HEK293 (cell line): ENCODE results near the gene SLC20A1.

ENCODE experiments used
- CTCF ChIA-PET: fragments of 350-600 bp; formaldehyde crosslinking; extraction: SDS; loops from one replicate; lab custom pipeline; 2021; ENCODE audit warnings: antibody characterized with exemption; lab: Yijun Ruan, JAX
- POLR2A ChIA-PET: fragments of 300-600 bp; formaldehyde crosslinking; extraction: SDS; loops from one replicate; lab custom pipeline; 2020; ENCODE audit warnings: antibody characterized with exemption, inconsistent platforms; lab: Yijun Ruan, JAX
- H3K27ac ChIP-seq: fragments of 200-500 bp; sonication (Bioruptor generic); 2 replicates; pipeline ENCODE4 v1.5.1; 2014; ENCODE audit warnings: low read depth, low read length, control low read depth, inconsistent platforms; ENCODE audit errors: extremely low read depth
- H3K36me3 ChIP-seq, 2 experiments: fragments of 200-500 bp in 1 of 2; sonication (Bioruptor generic) in 1 of 2; 1 replicate in 1 of 2; 2 replicates in 1 of 2; pipeline ENCODE4 v1.5.1; 2014 to 2017; ENCODE audit warnings: inconsistent platforms in 2 of 2, low read length in 2 of 2; ENCODE audit not compliant: control insufficient read depth in 2 of 2, insufficient read depth in 1 of 2
- H3K4me1 ChIP-seq: fragments of 200-500 bp; sonication (Bioruptor generic); 2 replicates; pipeline ENCODE4 v1.5.1; 2014; ENCODE audit warnings: mild to moderate bottlenecking, low read length, inconsistent platforms; ENCODE audit not compliant: control insufficient read depth, insufficient read depth
- H3K4me3 ChIP-seq: 2 replicates; pipeline ENCODE4 v1.5.1; 2011; ENCODE audit warnings: low read depth, mild to moderate bottlenecking, control low read depth, low read length, moderate library complexity
- H3K9me3 ChIP-seq: fragments of 200-500 bp; sonication (Bioruptor generic); 2 replicates; pipeline ENCODE4 v1.5.1; 2014; ENCODE audit warnings: low read depth, low read length, inconsistent platforms; ENCODE audit not compliant: control insufficient read depth, insufficient read depth
- GLIS2 ChIP-seq: fragments of 450-650 bp; formaldehyde crosslinking; IDR thresholded peaks from 2 replicates; pipeline ENCODE4 v1.5.1; 2016; ENCODE audit warnings: missing biosample characterization, missing genetic modification characterization
- IKZF3 ChIP-seq: fragments of 450-650 bp; IDR thresholded peaks from 2 replicates; pipeline ENCODE4 v1.5.0; 2018; ENCODE audit warnings: missing biosample characterization, mild to moderate bottlenecking, missing genetic modification characterization, moderate library complexity
- KLF10 ChIP-seq: fragments of 450-650 bp; IDR thresholded peaks from 2 replicates; pipeline ENCODE4 v1.5.1; 2018; ENCODE audit warnings: missing biosample characterization, mild to moderate bottlenecking, missing genetic modification characterization
- MYNN ChIP-seq: fragments of 450-650 bp; formaldehyde crosslinking; IDR thresholded peaks from 2 replicates; pipeline ENCODE4 v1.5.1; 2016; ENCODE audit warnings: missing biosample characterization, missing genetic modification characterization, borderline replicate concordance
- RBAK ChIP-seq: fragments of 450-650 bp; formaldehyde crosslinking; IDR thresholded peaks from 2 replicates; pipeline ENCODE4 v1.5.1; 2016; ENCODE audit warnings: missing biosample characterization, missing genetic modification characterization
- SCRT2 ChIP-seq: fragments of 450-650 bp; formaldehyde crosslinking; IDR thresholded peaks from 2 replicates; pipeline ENCODE4 v1.5.1; 2016; ENCODE audit warnings: missing biosample characterization, missing genetic modification characterization
- SP7 ChIP-seq: fragments of 450-650 bp; formaldehyde crosslinking; IDR thresholded peaks from 2 replicates; pipeline ENCODE4 v1.5.1; 2016; ENCODE audit warnings: missing biosample characterization, missing genetic modification characterization
- ZBTB21 ChIP-seq: fragments of 450-650 bp; formaldehyde crosslinking; IDR thresholded peaks from 2 replicates; pipeline ENCODE4 v1.5.1; 2017; ENCODE audit warnings: missing biosample characterization, missing genetic modification characterization
- ZNF169 ChIP-seq: fragments of 450-650 bp; formaldehyde crosslinking; IDR thresholded peaks from 2 replicates; pipeline ENCODE4 v1.5.1; 2016; ENCODE audit warnings: missing biosample characterization, missing genetic modification characterization
- ZNF521 ChIP-seq: fragments of 450-650 bp; formaldehyde crosslinking; IDR thresholded peaks from 2 replicates; pipeline ENCODE4 v1.5.1; 2017; ENCODE audit warnings: missing biosample characterization, mild to moderate bottlenecking, missing genetic modification characterization
- ZNF544 ChIP-seq: fragments of 450-650 bp; formaldehyde crosslinking; IDR thresholded peaks from 2 replicates; pipeline ENCODE4 v1.5.0; 2017; ENCODE audit warnings: missing biosample characterization, missing genetic modification characterization
- ZNF610 ChIP-seq: fragments of 450-650 bp; formaldehyde crosslinking; IDR thresholded peaks from 2 replicates; pipeline ENCODE4 v1.5.1; 2016; ENCODE audit warnings: missing biosample characterization, missing genetic modification characterization, borderline replicate concordance
- ZSCAN30 ChIP-seq: fragments of 450-650 bp; IDR thresholded peaks from 2 replicates; pipeline ENCODE4 v1.5.1; 2018; ENCODE audit warnings: missing biosample characterization, mild to moderate bottlenecking, missing genetic modification characterization, moderate library complexity
- TF ChIP-seq, protein P1 (sequence below): fragments of 450-650 bp; formaldehyde crosslinking; IDR thresholded peaks from 2 replicates; pipeline ENCODE4 v1.5.1; 2016; ENCODE audit warnings: missing biosample characterization, missing genetic modification characterization
- TF ChIP-seq, protein P2 (sequence below): fragments of 450-650 bp; formaldehyde crosslinking; IDR thresholded peaks from 2 replicates; pipeline ENCODE4 v1.5.1; 2016; ENCODE audit warnings: missing biosample characterization, missing genetic modification characterization
- TF ChIP-seq, protein P3 (sequence below): fragments of 450-650 bp; formaldehyde crosslinking; IDR thresholded peaks from 2 replicates; pipeline ENCODE4 v1.5.1; 2016; ENCODE audit warnings: missing biosample characterization, missing genetic modification characterization, borderline replicate concordance
- TF ChIP-seq, protein P4 (sequence below): fragments of 450-650 bp; formaldehyde crosslinking; IDR thresholded peaks from 2 replicates; pipeline ENCODE4 v1.5.1; 2016; ENCODE audit warnings: missing biosample characterization, missing genetic modification characterization
- TF ChIP-seq, protein P5 (sequence below): fragments of 450-650 bp; formaldehyde crosslinking; IDR thresholded peaks from 2 replicates; pipeline ENCODE4 v1.5.1; 2016; ENCODE audit warnings: missing biosample characterization, missing genetic modification characterization

The SLC20A1 gene

DNA sequence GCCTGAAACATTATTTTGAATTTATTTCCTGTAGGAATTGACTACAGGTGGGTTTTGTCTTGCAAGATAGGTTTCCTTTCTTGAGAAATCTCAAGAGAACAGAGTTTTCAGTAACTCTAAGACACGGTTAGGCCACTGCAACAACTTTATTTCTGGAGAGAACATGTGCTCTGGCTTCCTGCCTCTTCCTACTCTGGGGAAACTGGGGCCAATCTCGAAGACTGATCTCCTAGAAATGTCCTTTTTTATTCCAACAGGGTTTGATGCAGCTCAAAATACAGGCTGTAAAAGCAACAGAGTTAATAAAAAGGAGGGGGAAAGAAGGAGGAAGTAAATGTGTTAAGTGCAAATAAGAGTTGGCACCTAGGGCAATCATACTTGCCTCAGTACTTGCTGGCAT is 4.0 kb upstream of the SLC20A1 start (continued):
- TF ChIP-seq, protein P1, sequence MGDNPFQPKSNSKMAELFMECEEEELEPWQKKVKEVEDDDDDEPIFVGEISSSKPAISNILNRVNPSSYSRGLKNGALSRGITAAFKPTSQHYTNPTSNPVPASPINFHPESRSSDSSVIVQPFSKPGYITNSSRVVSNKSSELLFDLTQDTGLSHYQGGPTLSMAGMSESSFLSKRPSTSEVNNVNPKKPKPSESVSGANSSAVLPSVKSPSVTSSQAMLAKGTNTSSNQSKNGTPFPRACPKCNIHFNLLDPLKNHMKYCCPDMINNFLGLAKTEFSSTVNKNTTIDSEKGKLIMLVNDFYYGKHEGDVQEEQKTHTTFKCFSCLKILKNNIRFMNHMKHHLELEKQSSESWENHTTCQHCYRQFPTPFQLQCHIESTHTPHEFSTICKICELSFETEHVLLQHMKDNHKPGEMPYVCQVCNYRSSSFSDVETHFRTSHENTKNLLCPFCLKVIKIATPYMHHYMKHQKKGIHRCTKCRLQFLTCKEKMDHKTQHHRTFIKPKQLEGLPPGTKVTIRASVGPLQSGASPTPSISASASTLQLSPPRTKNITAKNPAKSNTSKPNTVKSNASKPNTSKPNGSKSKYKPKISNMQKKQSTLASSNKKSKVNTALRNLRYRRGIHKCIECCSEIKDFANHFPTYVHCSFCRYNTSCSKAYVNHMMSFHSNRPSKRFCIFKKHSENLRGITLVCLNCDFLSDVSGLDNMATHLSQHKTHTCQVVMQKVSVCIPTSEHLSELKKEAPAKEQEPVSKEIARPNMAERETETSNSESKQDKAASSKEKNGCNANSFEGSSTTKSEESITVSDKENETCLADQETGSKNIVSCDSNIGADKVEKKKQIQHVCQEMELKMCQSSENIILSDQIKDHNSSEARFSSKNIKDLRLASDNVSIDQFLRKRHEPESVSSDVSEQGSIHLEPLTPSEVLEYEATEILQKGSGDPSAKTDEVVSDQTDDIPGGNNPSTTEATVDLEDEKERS (tag by site-specific recombination), result no peak
- TF ChIP-seq, protein P2, sequence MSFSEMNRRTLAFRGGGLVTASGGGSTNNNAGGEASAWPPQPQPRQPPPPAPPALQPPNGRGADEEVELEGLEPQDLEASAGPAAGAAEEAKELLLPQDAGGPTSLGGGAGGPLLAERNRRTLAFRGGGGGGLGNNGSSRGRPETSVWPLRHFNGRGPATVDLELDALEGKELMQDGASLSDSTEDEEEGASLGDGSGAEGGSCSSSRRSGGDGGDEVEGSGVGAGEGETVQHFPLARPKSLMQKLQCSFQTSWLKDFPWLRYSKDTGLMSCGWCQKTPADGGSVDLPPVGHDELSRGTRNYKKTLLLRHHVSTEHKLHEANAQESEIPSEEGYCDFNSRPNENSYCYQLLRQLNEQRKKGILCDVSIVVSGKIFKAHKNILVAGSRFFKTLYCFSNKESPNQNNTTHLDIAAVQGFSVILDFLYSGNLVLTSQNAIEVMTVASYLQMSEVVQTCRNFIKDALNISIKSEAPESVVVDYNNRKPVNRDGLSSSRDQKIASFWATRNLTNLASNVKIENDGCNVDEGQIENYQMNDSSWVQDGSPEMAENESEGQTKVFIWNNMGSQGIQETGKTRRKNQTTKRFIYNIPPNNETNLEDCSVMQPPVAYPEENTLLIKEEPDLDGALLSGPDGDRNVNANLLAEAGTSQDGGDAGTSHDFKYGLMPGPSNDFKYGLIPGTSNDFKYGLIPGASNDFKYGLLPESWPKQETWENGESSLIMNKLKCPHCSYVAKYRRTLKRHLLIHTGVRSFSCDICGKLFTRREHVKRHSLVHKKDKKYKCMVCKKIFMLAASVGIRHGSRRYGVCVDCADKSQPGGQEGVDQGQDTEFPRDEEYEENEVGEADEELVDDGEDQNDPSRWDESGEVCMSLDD (tag by site-specific recombination), result no peak
- TF ChIP-seq ZNF521 (tag by site-specific recombination) (no peak), ZNF610 (tag by site-specific recombination) (no peak), IKZF3 (tag by site-specific recombination) (no peak), RBAK (tag by site-specific recombination) (no peak), SP7 (no peak), ZNF544 (tag by site-specific recombination) (no peak), ZSCAN30 (tag by site-specific recombination) (no peak)

DNA sequence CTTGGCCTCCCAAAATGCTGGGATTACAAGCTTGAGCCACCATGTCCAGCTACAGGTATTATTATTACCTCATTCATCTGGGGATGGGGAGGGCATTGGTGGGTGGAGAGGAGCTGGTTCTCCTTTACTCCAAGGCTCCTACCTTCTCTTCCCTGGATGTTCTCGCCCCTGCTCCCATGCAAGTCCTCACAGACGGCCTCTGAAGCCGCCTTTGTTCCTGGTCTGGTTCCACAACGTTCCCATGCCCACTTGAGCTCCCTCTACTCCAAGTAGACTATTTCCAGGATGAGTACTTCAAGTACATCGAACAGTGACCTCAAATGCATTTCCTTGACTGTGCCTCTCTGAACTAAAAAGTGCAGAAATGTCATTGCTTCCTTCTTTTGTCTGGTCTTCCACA is 3.2 kb upstream of the SLC20A1 start:
- Histone ChIP-seq H3K4me1 (peaks cover 1% of the 10 kb centered on the region), H3K36me3 (peaks cover 0 to 9% of the 10 kb centered on the region in 2 experiments; a peak in 1 of 3 replicates), H3K9me3 (no peaks in the 10 kb centered on the region), H3K27ac (no peak overlapping the region), H3K4me3 (no peak overlapping the region)
- ChIA-PET POLR2A (no interaction called here), CTCF (interaction anchor here (0.8 to 1.0 kb wide), 2 partner anchors 16 to 22 kb away, joined by 3 to 4 read pairs; no protein-coding TSS in a partner anchor)
- TF ChIP-seq KLF10 (no peak), GLIS2 (tag by site-specific recombination) (no peak), MYNN (tag by site-specific recombination) (no peak)

DNA sequence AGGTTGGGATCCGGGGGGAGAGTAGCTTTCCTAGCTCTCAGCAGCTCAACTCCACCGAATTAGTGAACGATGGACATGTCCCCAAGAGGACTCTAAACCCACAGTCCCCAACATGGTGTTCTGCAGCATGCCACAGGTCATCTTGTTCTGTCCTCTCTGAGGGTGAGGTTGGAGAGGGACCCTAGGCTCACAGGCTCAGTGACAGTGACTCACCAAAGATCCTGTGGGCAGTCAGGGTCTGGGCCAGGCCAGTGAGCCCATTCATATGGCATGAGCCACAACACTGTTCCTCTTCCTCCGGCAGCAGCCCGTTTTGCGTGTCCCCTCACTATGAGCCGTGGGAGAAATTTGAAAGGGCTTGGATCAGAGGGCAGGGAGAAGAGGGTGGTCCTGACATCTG is 2.8 kb upstream of the SLC20A1 start:
- H3K4me1 ChIP-seq, result peaks cover 4% of the 10 kb centered on the region
- H3K9me3 ChIP-seq, result no peaks in the 10 kb centered on the region
- ChIA-PET CTCF (interaction anchor here (0.8 to 1.0 kb wide), 2 partner anchors 16 to 23 kb away, joined by 3 to 4 read pairs; no protein-coding TSS in a partner anchor), POLR2A (no interaction called here)
- peaks cover 0 to 13% of the 10 kb centered on the region in 2 experiments; a peak in 1 of 3 replicates for H3K36me3 ChIP-seq
- no peak overlapping the region for H3K4me3 ChIP-seq
- no peak overlapping the region for H3K27ac ChIP-seq
- TF ChIP-seq, protein P3, sequence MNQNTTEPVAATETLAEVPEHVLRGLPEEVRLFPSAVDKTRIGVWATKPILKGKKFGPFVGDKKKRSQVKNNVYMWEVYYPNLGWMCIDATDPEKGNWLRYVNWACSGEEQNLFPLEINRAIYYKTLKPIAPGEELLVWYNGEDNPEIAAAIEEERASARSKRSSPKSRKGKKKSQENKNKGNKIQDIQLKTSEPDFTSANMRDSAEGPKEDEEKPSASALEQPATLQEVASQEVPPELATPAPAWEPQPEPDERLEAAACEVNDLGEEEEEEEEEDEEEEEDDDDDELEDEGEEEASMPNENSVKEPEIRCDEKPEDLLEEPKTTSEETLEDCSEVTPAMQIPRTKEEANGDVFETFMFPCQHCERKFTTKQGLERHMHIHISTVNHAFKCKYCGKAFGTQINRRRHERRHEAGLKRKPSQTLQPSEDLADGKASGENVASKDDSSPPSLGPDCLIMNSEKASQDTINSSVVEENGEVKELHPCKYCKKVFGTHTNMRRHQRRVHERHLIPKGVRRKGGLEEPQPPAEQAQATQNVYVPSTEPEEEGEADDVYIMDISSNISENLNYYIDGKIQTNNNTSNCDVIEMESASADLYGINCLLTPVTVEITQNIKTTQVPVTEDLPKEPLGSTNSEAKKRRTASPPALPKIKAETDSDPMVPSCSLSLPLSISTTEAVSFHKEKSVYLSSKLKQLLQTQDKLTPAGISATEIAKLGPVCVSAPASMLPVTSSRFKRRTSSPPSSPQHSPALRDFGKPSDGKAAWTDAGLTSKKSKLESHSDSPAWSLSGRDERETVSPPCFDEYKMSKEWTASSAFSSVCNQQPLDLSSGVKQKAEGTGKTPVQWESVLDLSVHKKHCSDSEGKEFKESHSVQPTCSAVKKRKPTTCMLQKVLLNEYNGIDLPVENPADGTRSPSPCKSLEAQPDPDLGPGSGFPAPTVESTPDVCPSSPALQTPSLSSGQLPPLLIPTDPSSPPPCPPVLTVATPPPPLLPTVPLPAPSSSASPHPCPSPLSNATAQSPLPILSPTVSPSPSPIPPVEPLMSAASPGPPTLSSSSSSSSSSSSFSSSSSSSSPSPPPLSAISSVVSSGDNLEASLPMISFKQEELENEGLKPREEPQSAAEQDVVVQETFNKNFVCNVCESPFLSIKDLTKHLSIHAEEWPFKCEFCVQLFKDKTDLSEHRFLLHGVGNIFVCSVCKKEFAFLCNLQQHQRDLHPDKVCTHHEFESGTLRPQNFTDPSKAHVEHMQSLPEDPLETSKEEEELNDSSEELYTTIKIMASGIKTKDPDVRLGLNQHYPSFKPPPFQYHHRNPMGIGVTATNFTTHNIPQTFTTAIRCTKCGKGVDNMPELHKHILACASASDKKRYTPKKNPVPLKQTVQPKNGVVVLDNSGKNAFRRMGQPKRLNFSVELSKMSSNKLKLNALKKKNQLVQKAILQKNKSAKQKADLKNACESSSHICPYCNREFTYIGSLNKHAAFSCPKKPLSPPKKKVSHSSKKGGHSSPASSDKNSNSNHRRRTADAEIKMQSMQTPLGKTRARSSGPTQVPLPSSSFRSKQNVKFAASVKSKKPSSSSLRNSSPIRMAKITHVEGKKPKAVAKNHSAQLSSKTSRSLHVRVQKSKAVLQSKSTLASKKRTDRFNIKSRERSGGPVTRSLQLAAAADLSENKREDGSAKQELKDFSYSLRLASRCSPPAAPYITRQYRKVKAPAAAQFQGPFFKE, result no peak
- TF ChIP-seq, protein P4, sequence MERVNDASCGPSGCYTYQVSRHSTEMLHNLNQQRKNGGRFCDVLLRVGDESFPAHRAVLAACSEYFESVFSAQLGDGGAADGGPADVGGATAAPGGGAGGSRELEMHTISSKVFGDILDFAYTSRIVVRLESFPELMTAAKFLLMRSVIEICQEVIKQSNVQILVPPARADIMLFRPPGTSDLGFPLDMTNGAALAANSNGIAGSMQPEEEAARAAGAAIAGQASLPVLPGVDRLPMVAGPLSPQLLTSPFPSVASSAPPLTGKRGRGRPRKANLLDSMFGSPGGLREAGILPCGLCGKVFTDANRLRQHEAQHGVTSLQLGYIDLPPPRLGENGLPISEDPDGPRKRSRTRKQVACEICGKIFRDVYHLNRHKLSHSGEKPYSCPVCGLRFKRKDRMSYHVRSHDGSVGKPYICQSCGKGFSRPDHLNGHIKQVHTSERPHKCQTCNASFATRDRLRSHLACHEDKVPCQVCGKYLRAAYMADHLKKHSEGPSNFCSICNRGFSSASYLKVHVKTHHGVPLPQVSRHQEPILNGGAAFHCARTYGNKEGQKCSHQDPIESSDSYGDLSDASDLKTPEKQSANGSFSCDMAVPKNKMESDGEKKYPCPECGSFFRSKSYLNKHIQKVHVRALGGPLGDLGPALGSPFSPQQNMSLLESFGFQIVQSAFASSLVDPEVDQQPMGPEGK (tag by site-specific recombination), result no peak
- TF ChIP-seq, protein P5, sequence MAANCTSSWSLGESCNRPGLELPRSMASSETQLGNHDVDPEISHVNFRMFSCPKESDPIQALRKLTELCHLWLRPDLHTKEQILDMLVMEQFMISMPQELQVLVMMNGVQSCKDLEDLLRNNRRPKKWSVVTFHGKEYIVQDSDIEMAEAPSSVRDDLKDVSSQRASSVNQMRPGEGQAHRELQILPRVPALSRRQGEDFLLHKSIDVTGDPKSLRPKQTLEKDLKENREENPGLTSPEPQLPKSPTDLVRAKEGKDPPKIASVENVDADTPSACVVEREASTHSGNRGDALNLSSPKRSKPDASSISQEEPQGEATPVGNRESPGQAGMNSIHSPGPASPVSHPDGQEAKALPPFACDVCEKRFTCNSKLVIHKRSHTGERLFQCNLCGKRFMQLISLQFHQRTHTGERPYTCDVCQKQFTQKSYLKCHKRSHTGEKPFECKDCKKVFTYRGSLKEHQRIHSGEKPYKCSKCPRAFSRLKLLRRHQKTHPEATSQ (tag by site-specific recombination), result no peak
- TF ChIP-seq ZNF169 (tag by site-specific recombination), result no peak
- no peak for TF ChIP-seq ZBTB21 (tag by site-specific recombination)
- no peak for TF ChIP-seq IKZF3 (tag by site-specific recombination)
- no peak for TF ChIP-seq SCRT2 (tag by site-specific recombination)
